ENCODE data around the gene TAS2R30.
"Not testable (repeated sequence)": the region's sequence is repeated elsewhere in the genome, so short reads cannot be mapped to it uniquely, and the experiment has no call there.

The TAS2R30 gene

GRCh38 chr12:11111213-11111612 is 23.2 kb downstream of the TAS2R30 start:
- not testable (repeated sequence) for DNase-seq

GRCh38 chr12:11108862-11109261 is 25.6 kb downstream of the TAS2R30 start:
- DNase-seq = no peak

GRCh38 chr12:11107719-11108118 is 26.7 kb downstream of the TAS2R30 start:
- DNase-seq = no peak

GRCh38 chr12:11106288-11106687 is 28.2 kb downstream of the TAS2R30 start:
- no peak for DNase-seq

GRCh38 chr12:11105546-11105945 is 28.9 kb downstream of the TAS2R30 start:
- no peak for DNase-seq

- not testable (repeated sequence) for DNase-seq
Observed at GRCh38 chr12:11094910-11095309, 39.5 kb downstream of the TAS2R30 start.

GRCh38 chr12:11092128-11092527 is 42.3 kb downstream of the TAS2R30 start, which contains the start of gene TAS2R43:
Gene TAS2R43 (minus strand): TSS chr12:11092313. CDS start chr12:11092229, 84 bp downstream.
- no peak for DNase-seq

GRCh38 chr12:11089246-11089645 is 45.2 kb downstream of the TAS2R30 start:
- DNase-seq = no peak

GRCh38 chr12:11085419-11085818 is 49.0 kb downstream of the TAS2R30 start:
- DNase-seq = no peak

Data from activated T-cell treated with anti-CD3 and anti-CD28 coated beads for 4 hours (primary cell).